Breast epithelium (tissue), 4 donors: ENCODE data around the gene IL31. TPM values are rescaled to one million over a fixed set of nuclear protein-coding genes. Genes with fewer than 3 reads are reported as not detected.
A peak's percentile ranks its signal among the peaks of the same experiment; 100 is the strongest.

Source experiments
- DNase-seq, 2 donors: peaks; one replicate each; pipeline ENCODE4 v3.0.0-alpha.2; 2019; ENCODE audit warnings: low spot score in 2 of 2
- H3K27ac ChIP-seq, 2 donors: fragments of 200-600 bp; sonication (generic) in 1 of 2; one replicate each; pipeline ENCODE4 v1.5.1; 2016 to 2019; ENCODE audit warnings: mild to moderate bottlenecking in 1 of 2
- H3K27me3 ChIP-seq, 2 donors: fragments of 200-600 bp; sonication (generic) in 1 of 2; one replicate each; pipeline versions ENCODE4 v1.5.1 to v1.6.0; 2017 to 2019; ENCODE audit warnings: control low read depth in 1 of 2, mild to moderate bottlenecking in 1 of 2
- H3K36me3 ChIP-seq: fragments of 200-600 bp; one replicate; pipeline ENCODE4 v1.5.1; 2019
- H3K4me1 ChIP-seq, 2 donors: fragments of 200-600 bp; sonication (generic); one replicate each; pipeline ENCODE4 v1.5.1; 2016 to 2019; ENCODE audit warnings: control low read depth in 1 of 2
- H3K4me3 ChIP-seq, 3 donors: fragments of 200-600 bp; sonication (generic); 1 replicate in 2 of 3; 2 replicates in 1 of 3; pipeline ENCODE4 v1.5.1; 2016 to 2019; ENCODE audit warnings: mild to moderate bottlenecking in 3 of 3, moderate library complexity in 2 of 3
- H3K9me3 ChIP-seq, 2 donors: fragments of 200-600 bp; sonication (generic) in 1 of 2; one replicate each; pipeline ENCODE4 v1.5.1; 2016 to 2019; ENCODE audit warnings: control low read depth in 1 of 2
- POLR2A ChIP-seq: fragments of 450-650 bp; IDR thresholded peaks from one replicate; pipeline ENCODE4 v1.6.1; 2016; ENCODE audit warnings: antibody characterized with exemption, mild to moderate bottlenecking, moderate library complexity
- POLR2AphosphoS5 ChIP-seq, 3 donors: sonication (generic); formaldehyde crosslinking; IDR thresholded peaks; one replicate each; pipeline ENCODE4 v1.6.1; 2017; ENCODE audit warnings: antibody characterized with exemption in 3 of 3
- intact Hi-C: fragments of 100-400 bp; cut with DNase I; formaldehyde crosslinking; loops from one replicate; pipeline ENCODE4 v1.15.1; 2023; ENCODE audit warnings: low total_unique reads
- total RNA-seq, 3 donors: library from RNA; depleted of rRNA; stranded (reverse); fragments of >200 nt; gene quantifications; one replicate each; pipeline ENCODE4 v1.1.0, GENCODE V29; 2016
- TF ChIP-seq, protein P1 (sequence below), 3 donors: fragments of 450-650 bp; IDR thresholded peaks; one replicate each; pipeline ENCODE4 v1.5.1; 2016 to 2017; ENCODE audit warnings: antibody characterized with exemption in 3 of 3, mild to moderate bottlenecking in 3 of 3, moderate library complexity in 3 of 3

The IL31 gene
- total RNA-seq, 3 donors from 2014 or later = not detected

DNA sequence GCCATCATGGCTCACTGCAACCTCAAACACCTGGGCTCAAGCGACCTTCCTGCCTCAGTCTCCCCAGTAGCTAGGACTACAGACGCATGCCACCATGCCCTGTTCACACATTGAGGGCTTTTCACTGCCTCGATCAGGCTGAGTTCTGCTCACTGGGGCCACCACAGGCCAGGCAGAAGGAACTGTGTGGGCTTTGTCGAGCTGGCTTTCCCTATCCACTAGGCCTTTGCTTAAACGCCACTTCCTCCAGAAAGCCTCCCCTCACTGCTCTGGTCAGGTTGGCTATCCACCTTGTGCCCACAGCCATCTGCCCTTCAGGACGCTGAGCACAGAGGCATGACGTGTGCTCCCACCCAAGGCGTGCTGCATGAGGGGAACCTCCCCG lies 50.3 kb downstream of the IL31 start:
- TF ChIP-seq POLR2A = no peak
- TF ChIP-seq, protein P1, sequence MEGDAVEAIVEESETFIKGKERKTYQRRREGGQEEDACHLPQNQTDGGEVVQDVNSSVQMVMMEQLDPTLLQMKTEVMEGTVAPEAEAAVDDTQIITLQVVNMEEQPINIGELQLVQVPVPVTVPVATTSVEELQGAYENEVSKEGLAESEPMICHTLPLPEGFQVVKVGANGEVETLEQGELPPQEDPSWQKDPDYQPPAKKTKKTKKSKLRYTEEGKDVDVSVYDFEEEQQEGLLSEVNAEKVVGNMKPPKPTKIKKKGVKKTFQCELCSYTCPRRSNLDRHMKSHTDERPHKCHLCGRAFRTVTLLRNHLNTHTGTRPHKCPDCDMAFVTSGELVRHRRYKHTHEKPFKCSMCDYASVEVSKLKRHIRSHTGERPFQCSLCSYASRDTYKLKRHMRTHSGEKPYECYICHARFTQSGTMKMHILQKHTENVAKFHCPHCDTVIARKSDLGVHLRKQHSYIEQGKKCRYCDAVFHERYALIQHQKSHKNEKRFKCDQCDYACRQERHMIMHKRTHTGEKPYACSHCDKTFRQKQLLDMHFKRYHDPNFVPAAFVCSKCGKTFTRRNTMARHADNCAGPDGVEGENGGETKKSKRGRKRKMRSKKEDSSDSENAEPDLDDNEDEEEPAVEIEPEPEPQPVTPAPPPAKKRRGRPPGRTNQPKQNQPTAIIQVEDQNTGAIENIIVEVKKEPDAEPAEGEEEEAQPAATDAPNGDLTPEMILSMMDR (IDR thresholded peaks at IDR 0.05) = no peak
- no peak for TF ChIP-seq POLR2AphosphoS5 (IDR thresholded peaks at IDR 0.05)
- H3K36me3 ChIP-seq = no peaks in the 10 kb centered on the region
- no peaks in the 10 kb centered on the region for H3K9me3 ChIP-seq
- no peaks in the 10 kb centered on the region for H3K27me3 ChIP-seq
- DNase-seq = no peak
- intact Hi-C loops = no loop called here
- peaks cover 0 to 3% of the 10 kb centered on the region in 2 donors for H3K4me1 ChIP-seq
- H3K27ac ChIP-seq = no peak overlapping the region
- H3K4me3 ChIP-seq = no peak overlapping the region

DNA sequence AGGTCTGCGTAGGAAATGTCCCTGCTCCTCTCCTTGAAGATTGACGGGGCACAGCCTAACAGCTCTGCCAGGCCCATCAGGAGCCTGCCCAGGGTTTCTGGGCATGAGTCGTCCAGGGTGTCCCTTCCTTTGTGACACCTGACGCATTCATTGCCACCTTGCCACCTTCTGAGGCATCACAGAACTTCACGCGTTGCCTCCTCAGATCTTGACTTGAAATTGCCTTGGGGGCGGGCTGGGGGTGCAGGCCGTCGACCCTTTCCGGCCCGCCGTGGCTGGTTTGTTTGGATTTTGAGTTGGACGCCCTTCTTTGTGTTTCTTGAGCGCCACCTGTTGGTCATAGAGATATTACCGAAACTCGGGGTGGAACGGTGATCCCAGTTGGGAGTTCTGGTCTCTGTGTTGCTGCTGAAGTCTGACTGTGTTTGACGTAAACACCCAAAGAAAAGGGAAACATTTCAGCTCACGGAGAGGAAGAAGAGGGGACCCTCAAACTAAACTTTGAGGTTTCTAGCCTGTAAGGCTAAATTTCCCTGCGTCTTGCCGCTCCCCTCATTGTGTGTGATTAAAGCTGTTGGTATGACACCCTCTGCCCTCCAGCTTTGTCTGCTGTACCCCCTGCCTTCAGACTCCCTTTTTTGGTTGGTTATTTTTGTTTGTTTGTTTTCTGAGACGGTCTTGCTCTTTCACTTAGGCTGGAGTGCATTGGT lies 50.8 kb downstream of the IL31 start:
- TF ChIP-seq, protein P1 (IDR thresholded peaks at IDR 0.05) = peak; percentile 71 to 87 (median 81)
- TF ChIP-seq POLR2AphosphoS5 (IDR thresholded peaks at IDR 0.05) = peak in 1 of 3 donors; percentile 24
- TF ChIP-seq POLR2A = no peak
- Histone ChIP-seq H3K27ac (no peak overlapping the region), H3K9me3 (no peaks in the 10 kb centered on the region), H3K27me3 (no peaks in the 10 kb centered on the region), H3K36me3 (no peaks in the 10 kb centered on the region), H3K4me3 (peak overlapping the region in 1 of 3 donors; percentile 29), H3K4me1 (peaks cover 0 to 3% of the 10 kb centered on the region in 2 donors)
- intact Hi-C loops = no loop called here
- DNase-seq = peak; percentile 45 to 67

Other genes with a start within 250 kb of the IL31 start
- 10 to 100 TPM in 1 of 3 donors, 1 to 10 TPM in 2; 6.2 to 13.5 (median 8.8) TPM for gene BCL7A, start 152.3 kb downstream of the IL31 start, total RNA-seq
- 10 to 100 TPM; 21.1 to 31.1 (median 28.2) TPM for gene MLXIP, start 95.5 kb downstream of the IL31 start, total RNA-seq
- 1 to 10 TPM in 1 of 3 donors, under 1 TPM in 2; 0.66 to 2.3 (median 0.80) TPM for gene LRRC43, start 8.9 kb upstream of the IL31 start, total RNA-seq
- 1 to 10 TPM in 1 of 3 donors, not detected in 2; 1.6 TPM for gene B3GNT4, start 29.5 kb upstream of the IL31 start, total RNA-seq
- gene DIABLO, start 51.8 kb upstream of the IL31 start, total RNA-seq = 10 to 100 TPM; 48.2 to 71.1 (median 62.3) TPM
- 10 to 100 TPM; 13.4 to 17.4 (median 14.4) TPM for gene VPS33A, start 92.3 kb upstream of the IL31 start, total RNA-seq
- 100 to 1,000 TPM in 2 of 3 donors, 10 to 100 TPM in 1; 86.9 to 126 (median 108) TPM for gene CLIP1, start 248.4 kb upstream of the IL31 start, total RNA-seq